ENCODE data around the gene SAFB2.
"Not testable (repeated sequence)": the region's sequence is repeated elsewhere in the genome, so short reads cannot be mapped to it uniquely, and the experiment has no call there.

Gene SAFB2

GRCh38 chr19:5632241-5632612, 9.7 kb upstream of the SAFB2 start:
- no peak for DNase-seq (ENCODE audit: low read depth)

GRCh38 chr19:5631567-5632240, 9.1 kb upstream of the SAFB2 start:
- DNase-seq (ENCODE audit: low read depth), result no peak

GRCh38 chr19:5628919-5629481, 6.4 kb upstream of the SAFB2 start:
- DNase-seq (ENCODE audit: low read depth), result no peak

GRCh38 chr19:5628461-5628860, 5.9 kb upstream of the SAFB2 start:
- no peak for DNase-seq (ENCODE audit: low read depth)

GRCh38 chr19:5627395-5627904, 4.9 kb upstream of the SAFB2 start:
- peak; percentile 5 for DNase-seq (ENCODE audit: low read depth)

- DNase-seq (ENCODE audit: low read depth), result no peak
These were observed 3.1 kb upstream of the SAFB2 start for GRCh38 chr19:5625641-5626040.

- DNase-seq (ENCODE audit: low read depth), result no peak
These were observed 2.2 kb upstream of the SAFB2 start for GRCh38 chr19:5624741-5625278.

GRCh38 chr19:5624018-5624663, 1.6 kb upstream of the SAFB2 start:
- no peak for DNase-seq (ENCODE audit: low read depth)

- no peak for DNase-seq (ENCODE audit: low read depth)
These were observed 931 bp upstream of the SAFB2 start for GRCh38 chr19:5623397-5624017.

- peak; percentile 12 for DNase-seq (ENCODE audit: low read depth)
These were observed 571 bp downstream of the SAFB2 start for GRCh38 chr19:5621945-5622464.

- DNase-seq (ENCODE audit: low read depth), result no peak
These were observed 1.1 kb downstream of the SAFB2 start for GRCh38 chr19:5621311-5621944.

GRCh38 chr19:5619946-5620345, 2.6 kb downstream of the SAFB2 start:
- DNase-seq (ENCODE audit: low read depth), result no peak

- no peak for DNase-seq (ENCODE audit: low read depth)
These were observed 4.0 kb downstream of the SAFB2 start for GRCh38 chr19:5618591-5618990.

- no peak for DNase-seq (ENCODE audit: low read depth)
These were observed 5.5 kb downstream of the SAFB2 start for GRCh38 chr19:5617080-5617479.

- DNase-seq (ENCODE audit: low read depth), result no peak
These were observed 6.7 kb downstream of the SAFB2 start for GRCh38 chr19:5615756-5616327.

- no peak for DNase-seq (ENCODE audit: low read depth)
These were observed 9.4 kb downstream of the SAFB2 start for GRCh38 chr19:5612891-5613865.

- no peak for DNase-seq (ENCODE audit: low read depth)
These were observed 12.6 kb downstream of the SAFB2 start for GRCh38 chr19:5609881-5610448.

GRCh38 chr19:5608766-5609165, 13.8 kb downstream of the SAFB2 start:
- DNase-seq (ENCODE audit: low read depth), result not testable (repeated sequence)

- no peak for DNase-seq (ENCODE audit: low read depth)
These were observed 14.3 kb downstream of the SAFB2 start for GRCh38 chr19:5608291-5608690.
